GM19240 (cell line): ENCODE measurements around the gene RSKR.
"Not testable (repeated sequence)": the region's sequence is repeated elsewhere in the genome, so short reads cannot be mapped to it uniquely, and the experiment has no call there.

Source experiments
- DNase-seq: peaks from one replicate; pipeline ENCODE4 v3.0.0; 2011; ENCODE audit warnings: low spot score; ENCODE audit not compliant: insufficient read length

The RSKR gene

DNA sequence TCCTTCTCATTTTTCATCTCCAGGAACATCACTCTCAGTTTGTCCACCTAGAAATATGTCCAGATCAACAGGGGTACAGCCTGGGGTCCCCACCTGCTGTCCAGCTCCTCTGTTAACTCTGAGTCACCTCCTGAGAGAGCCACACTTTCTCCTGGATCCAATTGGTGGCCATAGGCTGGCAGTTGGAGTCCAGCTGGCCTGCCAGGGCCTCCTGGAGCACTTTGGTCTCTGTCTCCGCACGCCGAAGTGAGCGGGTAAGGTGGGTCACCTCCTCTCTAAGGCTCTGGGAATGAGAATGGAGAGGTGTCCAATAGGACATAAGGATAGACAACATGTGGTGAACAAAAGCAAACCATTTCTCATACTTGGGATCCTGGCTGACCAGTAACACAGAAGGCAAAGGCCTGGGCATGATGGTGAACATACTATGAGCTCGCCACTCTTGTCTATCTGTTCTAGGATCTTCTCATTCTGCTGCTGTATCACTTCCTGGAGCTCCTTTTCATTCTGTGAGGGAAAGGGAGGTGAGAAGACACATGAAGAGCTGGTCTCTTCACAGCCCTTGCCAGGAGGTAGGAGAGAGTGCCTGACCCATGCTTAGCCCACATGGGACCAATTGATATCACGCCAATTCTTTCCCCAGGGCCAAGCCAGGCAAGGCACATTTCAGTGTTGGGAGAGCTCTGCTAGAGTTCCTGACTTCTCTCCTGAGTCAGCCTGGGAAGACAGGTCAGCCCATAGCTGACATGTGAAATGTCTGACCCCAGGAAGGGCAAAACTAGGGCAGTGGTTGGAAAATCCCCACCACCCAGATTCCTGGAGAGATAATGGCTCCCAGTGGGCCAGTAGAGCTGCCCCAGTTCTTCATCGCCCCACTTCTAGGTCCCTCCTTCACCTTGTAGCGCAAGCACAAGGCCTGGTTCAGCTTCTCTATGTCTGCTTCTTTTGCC is 35.5 kb downstream of the RSKR start:
- DNase-seq, result no peak

DNA sequence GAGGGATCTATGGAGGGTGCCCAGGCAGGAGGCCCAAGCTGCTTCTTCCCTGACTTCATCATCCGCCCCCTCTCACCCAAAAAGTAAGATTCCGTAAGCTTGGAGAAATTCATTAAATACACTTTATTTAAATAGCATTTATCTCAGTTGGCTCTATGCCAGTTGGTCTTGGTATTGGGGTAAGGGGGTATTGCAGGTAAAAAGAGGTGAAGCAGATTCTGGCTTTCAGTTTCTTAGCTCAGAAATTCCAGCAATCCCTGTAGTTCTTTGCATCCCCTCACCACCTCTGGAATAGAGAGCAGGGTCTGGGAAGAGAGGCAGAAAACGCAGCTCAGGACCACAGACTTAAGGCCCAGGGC is 36.5 kb downstream of the RSKR start:
- DNase-seq, result no peak

DNA sequence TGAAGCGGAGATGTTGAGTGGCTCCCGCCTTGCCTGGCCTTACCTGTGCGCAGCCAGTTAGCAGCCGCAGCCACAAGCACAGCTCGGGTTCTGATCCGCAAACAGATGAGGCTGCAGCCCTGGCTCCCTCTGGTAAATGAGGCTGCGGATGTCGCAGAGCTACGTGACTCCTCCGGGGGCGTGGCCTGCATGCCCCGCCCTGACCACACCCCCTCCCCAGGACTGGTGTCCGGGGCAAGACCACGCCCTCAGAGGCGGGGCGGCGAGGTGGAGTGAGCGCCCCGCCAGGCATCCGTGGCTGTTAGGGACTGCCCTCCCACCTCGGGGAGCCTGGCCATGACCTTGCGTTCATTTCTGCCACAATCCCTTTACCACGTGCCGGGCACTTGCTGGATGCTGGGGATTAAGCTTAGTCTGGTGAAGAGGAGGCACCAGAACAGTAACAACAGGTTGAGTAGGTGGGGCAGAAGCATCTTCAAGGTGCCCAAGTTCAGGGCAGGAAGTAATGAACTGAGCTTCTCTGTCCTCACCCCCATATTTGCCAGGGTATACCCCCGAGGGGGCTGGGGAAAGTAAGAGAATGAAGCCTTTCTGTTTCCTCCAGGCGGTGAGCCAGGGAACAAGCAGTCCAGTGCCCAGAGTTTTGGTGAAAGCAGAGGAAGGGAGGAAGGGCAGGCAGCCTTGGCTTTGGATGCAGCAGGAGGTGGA is 37.1 kb downstream of the RSKR start, which contains the start of gene ALDOC:
Gene ALDOC, minus strand, starts transcription at position 138 of the 708 bp plus-strand sequence. CDS start 1,363 bp downstream, outside the sequence.
- DNase-seq, result peak; percentile 91

DNA sequence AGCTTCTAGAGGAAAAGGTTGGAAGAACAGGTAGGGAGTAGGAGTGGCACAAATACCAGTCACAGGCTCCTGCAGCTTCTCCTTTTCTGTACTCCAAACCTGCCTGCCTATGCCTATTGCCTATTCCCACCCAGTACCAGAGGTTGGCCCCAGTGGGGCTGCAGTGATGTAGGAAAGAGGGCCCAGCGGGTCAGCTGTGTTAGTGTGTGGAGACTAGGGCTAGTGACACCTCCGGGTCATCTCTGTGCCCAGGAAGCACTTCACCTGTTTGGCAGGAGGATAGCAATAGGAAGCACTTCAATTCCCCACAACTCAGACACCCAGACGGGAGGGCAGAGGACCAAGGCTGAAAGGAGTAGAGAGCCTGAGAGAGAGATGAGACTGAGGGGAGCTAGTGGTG is 38.0 kb downstream of the RSKR start:
- DNase-seq, result not testable (repeated sequence)

DNA sequence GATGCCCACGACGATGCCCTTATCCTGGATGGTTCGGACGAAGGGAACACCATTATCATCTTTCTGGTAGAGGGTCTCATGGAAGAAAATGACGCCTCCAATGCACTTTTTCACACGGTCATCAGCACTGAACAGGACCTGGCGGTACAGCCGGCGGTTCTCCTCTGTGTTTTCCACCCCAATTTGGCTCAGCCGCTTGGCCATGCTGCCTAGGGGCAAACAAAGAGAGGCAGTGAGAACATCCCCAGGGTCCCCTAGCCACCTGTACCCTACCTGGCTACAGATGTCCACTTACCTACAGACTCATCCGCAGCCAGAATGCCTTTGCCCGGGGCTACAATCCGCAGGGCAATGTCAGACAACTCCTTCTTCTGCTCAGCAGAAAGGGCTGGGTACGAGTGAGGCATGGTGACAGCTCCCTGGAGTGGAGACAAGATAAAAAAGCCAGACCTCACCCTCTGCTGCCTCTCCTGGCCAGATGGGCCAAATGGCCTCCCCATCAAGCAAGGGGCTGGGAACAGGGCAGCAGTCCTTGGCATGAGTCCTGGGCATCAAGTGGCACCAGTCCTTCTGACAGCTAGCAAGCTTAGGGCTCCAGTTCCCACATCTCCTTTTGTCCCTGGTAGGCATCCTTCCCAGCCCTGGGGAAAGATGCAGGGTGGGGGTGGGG is 38.7 kb downstream of the RSKR start:
- DNase-seq, result no peak

DNA sequence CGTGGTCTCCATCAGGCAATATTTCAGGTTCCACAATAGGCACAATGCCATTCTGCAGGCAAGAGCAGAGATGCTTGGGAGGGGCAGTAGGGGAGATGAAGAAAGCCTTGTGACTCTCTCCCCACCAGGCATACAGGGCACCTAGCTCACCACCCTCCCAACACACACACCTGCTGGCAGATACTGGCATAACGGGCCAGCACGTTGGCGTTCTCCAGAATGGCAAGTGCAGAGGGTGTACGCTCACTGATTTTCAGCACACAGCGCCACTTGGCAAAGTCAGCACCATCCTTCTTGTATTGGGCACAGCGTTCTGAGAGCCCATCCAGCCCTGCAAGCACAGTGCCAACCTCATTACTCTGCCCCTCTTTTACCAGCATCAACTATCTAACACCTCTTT is 39.5 kb downstream of the RSKR start:
- no peak for DNase-seq

DNA sequence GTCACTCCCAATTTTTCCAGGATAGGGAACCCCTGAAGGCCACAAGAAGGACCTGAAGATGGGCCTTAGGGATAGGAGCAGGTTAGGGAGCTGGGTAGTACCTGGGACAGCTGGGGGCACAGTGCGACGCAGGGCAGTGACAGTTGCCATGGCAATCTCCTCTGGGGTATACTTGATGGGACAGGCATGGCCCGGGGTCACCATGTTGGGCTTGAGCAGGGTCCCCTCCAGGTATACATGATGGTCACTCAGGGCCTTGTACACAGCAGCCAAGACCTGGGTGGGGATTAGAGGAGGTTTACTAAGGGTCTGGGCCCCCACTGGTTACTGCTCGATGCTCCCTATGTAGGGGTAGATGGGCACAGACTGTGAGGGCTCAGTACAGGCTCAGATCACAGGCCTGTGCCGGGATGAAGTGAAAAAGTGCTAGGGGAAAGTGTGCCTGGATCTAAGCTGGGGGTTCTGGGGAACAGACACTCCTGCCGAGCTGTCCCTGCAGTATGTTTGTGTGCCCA is 40.0 kb downstream of the RSKR start:
- DNase-seq, result no peak

DNA sequence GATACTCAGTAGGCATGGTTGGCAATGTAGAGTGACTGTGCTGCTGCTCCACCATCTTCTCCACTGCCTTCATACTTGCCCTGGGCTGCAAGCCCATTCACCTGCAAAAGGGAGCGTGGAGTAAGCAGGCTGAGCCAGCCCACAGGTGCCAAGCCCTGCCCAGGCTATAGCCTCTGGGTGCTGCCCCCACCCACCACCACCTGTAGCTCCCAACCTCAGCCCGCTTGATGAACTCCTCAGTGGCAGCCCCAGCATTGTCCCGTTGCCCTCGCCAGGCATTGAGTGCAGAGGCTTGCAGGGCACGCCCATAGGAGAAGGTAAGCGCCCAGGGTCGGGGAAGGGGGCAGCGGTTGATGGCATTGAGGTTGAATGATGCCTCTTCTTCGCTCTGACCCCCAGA is 40.5 kb downstream of the RSKR start:
- no peak for DNase-seq

DNA sequence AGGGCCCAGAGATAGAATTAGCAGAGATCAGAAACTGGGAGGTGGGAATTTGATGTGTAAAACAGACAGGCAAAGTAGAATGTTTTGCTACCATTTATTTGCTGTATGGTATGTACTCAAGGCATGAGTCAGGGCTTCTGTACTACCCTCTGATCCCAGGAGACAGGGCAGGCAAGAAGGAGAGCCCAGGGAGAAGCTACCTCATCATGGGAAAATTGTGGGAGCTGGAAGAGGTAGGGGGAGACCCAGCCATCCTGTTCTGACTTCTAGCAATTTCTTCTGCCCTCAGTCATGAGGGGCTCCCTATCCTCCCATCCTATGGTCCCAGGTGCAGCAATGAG is 41.0 kb downstream of the RSKR start:
- DNase-seq, result no peak

DNA sequence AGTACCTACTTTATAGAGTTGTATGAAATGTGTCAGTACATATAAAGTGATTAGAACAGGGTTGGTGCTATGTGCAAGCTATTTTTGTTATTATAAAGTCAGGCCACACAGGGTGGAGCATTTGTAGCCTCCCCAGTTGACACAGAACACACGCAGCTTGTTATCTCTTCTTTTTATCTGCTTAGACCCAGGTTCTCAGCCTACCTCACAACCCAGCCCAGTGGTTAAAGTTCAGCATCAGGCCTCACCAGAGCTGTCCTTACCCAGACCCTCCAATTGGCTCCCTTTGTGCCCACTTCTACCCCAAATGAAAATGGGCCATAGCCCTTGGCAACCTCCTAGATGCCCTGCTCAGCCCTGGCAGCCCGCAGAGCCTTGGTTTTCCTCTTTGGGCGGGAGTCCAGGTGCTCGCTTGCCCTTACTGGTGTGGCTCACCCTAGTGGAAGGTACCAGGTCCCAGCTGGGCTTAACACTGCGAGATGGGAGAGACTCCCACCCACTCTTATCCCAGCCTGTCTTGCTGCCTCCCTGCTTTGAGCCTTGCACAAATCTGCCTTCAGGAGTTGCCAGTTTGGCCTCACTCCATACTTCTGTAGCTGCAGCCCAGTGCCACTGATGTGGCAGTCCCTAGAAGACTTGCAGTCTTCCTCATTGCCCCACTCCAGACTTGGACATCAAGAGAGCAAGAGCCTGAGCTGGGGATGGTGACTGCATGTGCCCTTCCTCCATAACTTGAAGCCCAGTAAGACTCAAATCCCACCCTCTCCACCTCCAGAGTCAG is 41.5 kb downstream of the RSKR start:
- no peak for DNase-seq

DNA sequence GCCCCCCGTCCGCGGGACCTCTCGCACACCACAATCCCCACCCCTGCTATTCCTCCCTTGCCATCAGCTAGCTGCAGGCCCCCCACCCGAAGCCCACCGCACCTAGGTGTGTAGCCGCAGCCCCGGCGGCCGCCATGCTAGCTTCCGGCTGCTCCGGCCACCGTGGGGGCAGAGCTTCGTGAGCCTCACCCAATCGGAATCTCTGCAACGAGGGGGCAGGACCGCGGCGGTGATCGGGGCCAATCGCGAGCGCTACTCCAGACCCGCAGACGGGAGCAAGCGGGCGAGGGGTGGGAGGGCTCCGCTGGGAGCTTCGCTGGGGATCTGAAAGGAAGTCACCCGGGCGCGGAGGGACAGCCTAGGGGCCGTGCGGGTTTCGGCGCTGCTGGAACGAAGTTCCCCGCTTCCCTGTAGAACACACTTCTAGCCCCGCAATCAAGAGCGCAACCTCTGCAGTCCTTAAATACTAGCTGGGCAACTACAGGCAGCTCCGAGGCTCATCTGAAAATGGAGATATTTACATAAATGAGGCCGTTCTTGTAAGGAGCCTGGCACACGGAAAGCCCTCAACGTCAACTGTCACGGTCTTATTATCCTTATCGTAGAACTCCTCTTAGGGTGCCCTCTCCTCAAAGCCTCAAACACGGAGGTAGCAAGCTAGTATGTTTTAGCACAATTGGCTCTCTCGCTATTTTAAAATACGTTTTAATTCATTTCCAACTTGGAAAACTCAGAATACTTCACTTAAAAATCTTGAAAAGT is 42.4 kb downstream of the RSKR start, which contains the start of gene PIGS:
Gene PIGS, minus strand, starts transcription at position 164 of the 762 bp plus-strand sequence. Its CDS starts 28 bp downstream, at position 136.
- peak; percentile 88 for DNase-seq

DNA sequence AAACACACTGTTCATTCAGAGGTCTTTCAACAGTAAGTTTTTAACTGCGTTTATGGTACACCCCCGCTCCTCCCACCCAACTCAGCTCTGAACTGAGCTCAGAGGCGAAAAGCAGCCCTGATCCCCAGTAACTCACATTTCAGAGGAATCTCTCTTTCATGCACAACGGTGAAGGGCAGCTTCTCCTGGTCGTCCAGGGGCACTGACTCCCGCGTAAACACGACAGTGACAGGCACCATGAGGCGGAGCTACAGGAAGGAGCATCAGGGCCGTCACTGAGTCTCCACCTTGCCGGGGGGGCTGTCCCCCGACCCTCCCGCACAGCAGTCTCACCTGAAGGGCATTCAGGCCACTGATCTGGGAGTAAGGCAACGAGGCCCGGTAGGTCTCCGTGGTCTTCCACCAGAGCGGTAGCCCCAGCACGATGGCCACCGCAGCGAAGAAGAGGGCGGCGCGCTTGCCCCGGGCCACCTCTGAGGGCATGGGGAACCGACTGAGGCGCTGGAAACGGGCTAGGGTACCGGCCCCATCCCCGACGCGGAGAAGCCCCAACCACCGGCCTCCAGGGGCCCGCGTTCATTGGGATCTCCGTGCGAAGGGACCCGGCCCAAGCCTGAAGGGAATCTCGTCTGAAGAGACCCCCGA is 43.1 kb downstream of the RSKR start:
- DNase-seq, result no peak

DNA sequence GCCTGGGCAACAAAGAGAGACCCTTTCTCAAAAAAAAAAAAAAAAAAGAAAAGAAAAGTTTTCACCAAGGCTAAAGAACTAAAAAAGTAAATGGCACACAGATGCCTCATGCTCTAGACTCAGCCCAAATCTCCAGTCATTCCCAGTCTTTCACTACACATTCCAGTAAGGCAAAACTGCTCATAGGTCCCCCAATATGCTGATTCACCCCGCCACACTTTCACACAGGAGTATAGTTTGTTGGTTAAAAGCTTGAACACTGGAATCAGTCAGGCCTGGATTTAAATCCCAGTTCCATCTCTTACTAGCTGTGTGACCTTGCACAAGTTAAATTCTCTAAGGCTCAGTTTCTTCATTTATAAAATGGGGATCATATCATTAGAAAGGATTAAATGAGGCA is 44.5 kb downstream of the RSKR start:
- no peak for DNase-seq

DNA sequence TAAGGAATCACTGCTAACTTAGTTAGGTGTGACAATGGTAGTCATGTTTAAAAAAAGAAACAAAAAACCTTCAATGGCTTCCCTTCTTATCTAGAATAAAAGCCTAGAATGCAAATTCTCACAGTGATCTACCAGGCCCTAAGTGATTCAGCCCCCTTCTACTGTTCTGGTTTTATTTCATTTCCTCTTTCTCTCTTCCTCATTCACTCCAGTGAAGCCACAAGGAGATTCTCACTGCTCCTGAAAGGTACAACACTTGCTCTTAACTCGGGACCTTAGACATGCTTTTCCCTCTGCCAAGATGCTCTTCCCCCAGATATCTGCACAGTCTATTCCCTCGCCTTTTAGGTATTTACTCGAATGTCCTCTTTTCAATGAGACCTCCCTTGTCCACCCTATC is 46.4 kb downstream of the RSKR start:
- DNase-seq, result no peak

DNA sequence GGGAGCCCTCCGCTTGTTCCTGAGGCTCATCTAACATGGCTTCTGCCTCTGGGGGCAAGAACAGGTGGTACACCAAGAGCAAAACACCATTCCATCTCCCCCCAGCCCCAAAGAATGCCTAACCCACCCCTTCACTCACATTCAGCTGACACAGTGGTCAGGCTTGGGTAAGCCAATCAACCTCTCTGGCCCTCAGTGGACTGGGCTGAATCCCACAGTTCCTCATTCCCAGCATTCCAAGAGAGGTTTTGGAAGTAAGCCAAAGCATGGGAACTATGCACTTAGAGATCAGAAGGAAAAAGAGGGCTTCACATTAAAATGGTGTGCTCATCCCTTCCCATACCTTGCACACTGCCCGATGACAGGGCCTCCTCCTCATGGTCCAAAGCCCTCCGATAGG is 50.5 kb downstream of the RSKR start:
- DNase-seq, result no peak
